ENCODE results near the gene S1PR1. TPM values are rescaled to one million over a fixed set of nuclear protein-coding genes. Genes with fewer than 3 reads are reported as not detected.
"Not testable (repeated sequence)": the region's sequence is repeated elsewhere in the genome, so short reads cannot be mapped to it uniquely, and the experiment has no call there.

The S1PR1 gene
- 58.4 TPM for total RNA-seq

- H3K4me1 ChIP-seq, result peaks cover 33% of the 10 kb centered on the region
- H3K27me3 ChIP-seq, result no peaks in the 10 kb centered on the region
- no peaks in the 10 kb centered on the region for H3K36me3 ChIP-seq
- DNase-seq (ENCODE audit: extremely low spot score in 2 of 2), result no peak
- H3K9me3 ChIP-seq, result no peaks in the 10 kb centered on the region
- peak within 1 kb of the TSS; percentile 75 for H3K27ac ChIP-seq
- H3K4me3 ChIP-seq, result peak within 1 kb of the TSS; percentile 57 to 74
- TF ChIP-seq CTCF (IDR thresholded peaks at IDR 0.05) (no peak), POLR2AphosphoS5 (IDR thresholded peaks at IDR 0.05; ENCODE audit: insufficient read depth in 1 of 2, low read depth in 1 of 2) (peak; percentile 54 to 55)
- intact Hi-C loops (cut with DNase I), result no loop called here
Observed at GRCh38 chr1:101236516-101237228, at the start of gene S1PR1. S1PR1 (plus strand) TSS chr1:101237019; CDS start chr1:101238985, 1,966 bp downstream.

DNA sequence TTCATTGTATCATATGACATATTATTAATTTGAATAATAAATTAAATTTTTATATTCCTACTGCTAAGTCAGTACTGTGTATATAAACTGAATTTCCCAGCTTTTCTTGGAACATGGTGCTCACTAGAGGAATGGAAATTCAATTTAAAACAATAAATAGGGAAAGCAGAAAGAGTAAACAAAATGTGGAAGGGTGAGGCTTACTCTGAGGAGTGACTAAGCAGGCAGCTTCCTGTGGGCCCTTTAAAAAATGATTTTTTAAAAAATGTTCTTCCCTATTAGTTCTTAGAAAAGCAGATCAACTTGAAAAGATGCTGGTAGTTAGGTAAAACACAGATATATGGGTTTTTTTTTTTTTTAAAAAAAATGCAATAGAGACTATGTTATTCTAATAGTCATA is 49.5 kb upstream of the S1PR1 start:
- DNase-seq (ENCODE audit: extremely low spot score in 2 of 2), result no peak
- Histone ChIP-seq H3K9me3 (no peaks in the 10 kb centered on the region), H3K4me3 (no peak overlapping the region), H3K27ac (no peak overlapping the region), H3K4me1 (no peaks in the 10 kb centered on the region), H3K36me3 (no peaks in the 10 kb centered on the region), H3K27me3 (no peaks in the 10 kb centered on the region)
- TF ChIP-seq POLR2A (IDR thresholded peaks at IDR 0.05), result no peak
- no peak for TF ChIP-seq CTCF (IDR thresholded peaks at IDR 0.05)
- no peak for TF ChIP-seq POLR2AphosphoS5 (IDR thresholded peaks at IDR 0.05; ENCODE audit: insufficient read depth in 1 of 2, low read depth in 1 of 2)
- intact Hi-C loops (cut with DNase I), result no loop called here

DNA sequence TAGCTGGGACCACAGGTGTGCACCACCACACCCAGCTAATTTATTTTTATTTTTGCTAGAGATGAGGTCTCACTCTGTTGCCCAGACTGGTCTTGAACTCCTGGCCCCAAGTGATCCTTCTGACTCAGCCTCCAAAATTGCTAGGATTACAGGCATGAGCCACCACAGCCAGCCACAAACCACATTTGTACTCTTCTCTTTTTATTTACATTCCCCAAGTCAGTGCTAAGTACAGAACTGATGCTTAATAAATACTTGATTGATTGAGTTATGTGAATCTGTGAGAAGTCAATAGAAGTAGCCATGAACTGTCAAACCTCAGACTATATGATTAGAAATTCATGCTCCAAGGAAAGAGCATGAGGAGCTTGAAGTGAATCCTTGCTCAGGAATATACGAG is 48.5 kb upstream of the S1PR1 start:
- TF ChIP-seq CTCF (IDR thresholded peaks at IDR 0.05) (no peak), POLR2AphosphoS5 (IDR thresholded peaks at IDR 0.05; ENCODE audit: insufficient read depth in 1 of 2, low read depth in 1 of 2) (no peak), POLR2A (IDR thresholded peaks at IDR 0.05) (no peak)
- no peaks in the 10 kb centered on the region for H3K36me3 ChIP-seq

DNA sequence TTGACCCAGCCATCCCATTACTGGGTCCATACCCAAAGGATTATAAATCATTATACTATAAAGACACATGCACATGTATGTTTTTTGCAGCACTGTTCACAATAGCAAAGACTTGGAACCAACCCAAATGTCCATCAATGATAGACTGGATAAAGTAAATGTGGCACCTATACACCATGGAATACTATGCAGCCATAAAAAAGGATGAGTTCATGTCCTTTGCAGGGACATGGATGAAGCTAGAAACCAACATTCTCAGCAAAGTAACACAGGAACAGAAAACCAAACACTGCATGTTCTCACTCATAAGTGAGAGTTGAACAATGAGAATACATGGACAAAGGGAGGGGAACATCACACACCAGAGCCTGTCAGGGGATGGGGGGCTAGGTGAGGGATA is 47.9 kb upstream of the S1PR1 start:
- H3K27ac ChIP-seq; DNase-seq (ENCODE audit: extremely low spot score in 2 of 2); H3K4me3 ChIP-seq; H3K27me3 ChIP-seq; H3K4me1 ChIP-seq; H3K9me3 ChIP-seq; intact Hi-C loops (cut with DNase I); H3K36me3 ChIP-seq: not testable (repeated sequence)

More for the DNA sequence above, 48.5 kb upstream of the S1PR1 start:
- H3K9me3 ChIP-seq, result no peaks in the 10 kb centered on the region
- H3K4me1 ChIP-seq, result no peaks in the 10 kb centered on the region
- H3K27me3 ChIP-seq, result no peaks in the 10 kb centered on the region
- no peak overlapping the region for H3K27ac ChIP-seq
- H3K4me3 ChIP-seq, result no peak overlapping the region
- intact Hi-C loops (cut with DNase I), result no loop called here
- no peak for DNase-seq (ENCODE audit: extremely low spot score in 2 of 2)

- Histone ChIP-seq H3K4me1 (no peaks in the 10 kb centered on the region), H3K27ac (no peak overlapping the region), H3K27me3 (no peaks in the 10 kb centered on the region), H3K9me3 (no peaks in the 10 kb centered on the region), H3K4me3 (no peak overlapping the region), H3K36me3 (no peaks in the 10 kb centered on the region)
- no peak for DNase-seq (ENCODE audit: extremely low spot score in 2 of 2)
- intact Hi-C loops (cut with DNase I), result loop anchor here (5.0 kb wide), 1 partner anchor 1217 kb away; no protein-coding TSS in a partner anchor
- no peak for TF ChIP-seq POLR2AphosphoS5 (IDR thresholded peaks at IDR 0.05; ENCODE audit: insufficient read depth in 1 of 2, low read depth in 1 of 2)
Observed at GRCh38 chr1:101190441-101190840, 46.4 kb upstream of the S1PR1 start.

DNA sequence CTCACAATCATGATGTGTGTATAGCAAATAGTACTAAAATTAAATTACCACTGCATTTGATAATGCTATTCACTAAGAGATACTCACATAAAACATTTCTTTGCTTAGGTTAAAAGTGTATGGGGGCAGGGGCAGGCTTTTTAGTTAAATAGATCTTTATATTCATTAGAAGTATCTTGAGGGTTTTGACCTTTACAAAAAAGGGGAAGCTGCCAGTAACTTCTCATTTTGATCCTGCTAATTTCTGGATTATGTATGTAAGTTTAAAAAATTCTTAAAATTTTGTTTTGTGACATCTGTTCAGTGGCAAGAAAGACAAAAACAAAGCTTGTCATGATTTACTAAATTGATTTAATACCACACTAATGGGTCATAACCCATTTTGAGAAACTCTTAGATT is 45.8 kb upstream of the S1PR1 start:
- DNase-seq (ENCODE audit: extremely low spot score in 2 of 2), result no peak
- no peaks in the 10 kb centered on the region for H3K9me3 ChIP-seq
- no peaks in the 10 kb centered on the region for H3K4me1 ChIP-seq
- H3K36me3 ChIP-seq, result no peaks in the 10 kb centered on the region
- no peaks in the 10 kb centered on the region for H3K27me3 ChIP-seq
- no peak for TF ChIP-seq CTCF (IDR thresholded peaks at IDR 0.05)
- TF ChIP-seq POLR2A (IDR thresholded peaks at IDR 0.05), result no peak
- TF ChIP-seq POLR2AphosphoS5 (IDR thresholded peaks at IDR 0.05; ENCODE audit: insufficient read depth in 1 of 2, low read depth in 1 of 2), result no peak
- H3K27ac ChIP-seq, result no peak overlapping the region
- intact Hi-C loops (cut with DNase I), result loop anchor here (5.0 kb wide), 1 partner anchor 1216 kb away; no protein-coding TSS in a partner anchor
- no peak overlapping the region for H3K4me3 ChIP-seq

All from vagina (tissue), 2 donors.